HG02642 (cell line): ENCODE data around the gene PRR23E.

Experiments
- ATAC-seq: cut with Tn5 transposase; IDR thresholded peaks from one replicate; pipeline ENCODE4 v1.9.1; 2021; ENCODE audit warnings: mild to moderate bottlenecking; ENCODE audit not compliant: unreplicated experiment, poor library complexity

The PRR23E gene, protein sequence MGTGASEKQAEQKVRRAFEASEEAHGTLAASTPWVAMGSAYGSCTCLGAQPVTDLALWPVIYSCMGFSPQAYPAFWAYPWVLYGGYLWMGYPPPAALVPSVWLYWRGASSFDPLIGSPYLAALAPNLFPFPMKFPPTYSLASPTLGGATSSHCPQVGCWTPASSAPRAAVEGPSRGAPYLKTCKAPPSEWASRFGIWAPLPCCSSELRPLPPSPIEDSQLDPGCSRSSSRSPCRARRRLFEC

DNA sequence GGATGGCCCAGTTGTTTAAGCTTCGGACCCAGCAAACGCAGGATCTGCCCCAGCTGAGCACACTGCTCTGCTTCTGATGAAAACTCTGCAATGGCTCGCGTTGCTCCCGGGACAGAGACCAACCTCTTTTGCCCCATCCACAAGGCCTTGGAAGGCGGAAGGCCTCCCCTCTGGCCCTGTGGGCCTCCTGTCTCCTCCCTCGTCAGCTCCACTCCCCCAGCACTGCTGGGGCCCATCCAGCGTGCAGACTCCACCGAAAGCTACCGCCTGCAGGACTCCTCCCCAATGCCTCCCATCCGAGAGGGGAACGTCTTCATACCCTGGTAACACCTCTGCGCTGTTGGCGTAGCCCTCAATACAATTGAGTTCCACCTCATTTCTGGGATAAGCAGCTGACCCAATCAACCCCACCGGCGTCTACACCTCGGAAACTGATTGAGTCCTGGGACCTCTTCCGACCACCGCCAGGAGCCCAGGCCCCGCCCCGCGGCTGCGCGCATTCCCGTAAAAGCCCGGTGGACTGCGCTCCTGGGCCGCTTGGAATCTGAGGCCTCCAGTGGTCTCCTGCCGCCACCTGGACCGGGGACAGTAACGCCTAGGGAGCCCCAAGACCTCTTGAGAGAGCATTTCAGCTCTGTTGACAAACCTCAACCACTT is at the start of gene PRR23E:
PRR23E (plus strand) TSS at position 556 of the 657 bp plus-strand sequence. CDS start 3,555 bp downstream, outside the sequence.
- ATAC-seq, result no peak

GRCh38 chr3:127143172-127143571 is 49.8 kb upstream of the PRR23E start:
- no peak for ATAC-seq

- ATAC-seq, result no peak
Measured at GRCh38 chr3:127144631-127145030, 48.3 kb upstream of the PRR23E start.

- ATAC-seq, result no peak
Measured at GRCh38 chr3:127145266-127145665, 47.7 kb upstream of the PRR23E start.

GRCh38 chr3:127147291-127147885 is 45.5 kb upstream of the PRR23E start:
- ATAC-seq, result no peak

DNA sequence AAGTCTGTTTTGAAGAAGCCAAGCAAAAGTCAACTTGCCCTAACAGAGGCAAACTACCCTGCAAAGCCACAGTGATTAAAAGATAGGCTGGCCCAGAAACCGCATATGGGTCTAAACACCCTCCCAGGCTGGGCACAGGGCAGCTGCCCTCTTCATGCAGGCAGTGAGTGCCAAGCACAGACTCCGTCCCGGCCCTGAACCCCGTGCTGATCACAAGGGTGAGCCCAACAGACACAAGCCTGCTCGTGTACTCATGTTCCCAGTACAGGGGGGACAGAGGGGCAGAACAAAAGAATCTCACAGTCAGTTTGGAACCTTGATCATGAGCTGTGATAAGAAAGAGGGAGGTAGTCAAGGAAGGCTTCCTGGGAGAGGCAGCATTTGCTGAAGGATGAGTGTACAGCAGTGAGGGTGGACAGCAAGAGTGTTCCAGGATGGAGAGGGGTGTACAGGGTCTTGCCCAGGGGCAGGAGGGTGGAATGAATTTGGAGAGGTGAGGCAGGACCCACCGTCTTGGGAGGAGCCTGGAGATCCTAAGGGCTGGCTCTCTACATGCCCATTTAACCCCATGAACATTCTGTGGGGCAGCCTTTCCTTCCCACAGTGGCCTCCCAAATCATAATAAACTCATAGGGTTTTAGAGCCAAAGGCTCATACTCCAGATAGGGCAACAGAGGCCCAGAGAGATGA is 43.2 kb upstream of the PRR23E start:
- no peak for ATAC-seq

GRCh38 chr3:127150513-127151250 is 42.2 kb upstream of the PRR23E start:
- ATAC-seq, result no peak

DNA sequence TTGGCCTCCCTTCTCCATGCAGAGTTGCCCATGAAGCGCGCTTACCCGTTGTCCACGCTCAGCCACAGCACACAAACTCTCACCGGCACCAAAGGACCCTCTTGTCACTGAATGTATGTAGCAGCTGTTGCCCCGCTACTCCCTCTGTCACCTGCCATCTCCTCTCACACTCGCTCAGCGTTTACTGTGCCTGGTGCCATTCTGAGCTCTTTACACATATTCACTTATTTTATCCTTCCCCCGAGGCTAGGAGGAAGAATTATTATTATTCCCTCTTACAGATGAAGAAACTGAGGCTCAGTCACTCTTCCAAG is 41.7 kb upstream of the PRR23E start:
- ATAC-seq, result no peak

- no peak for ATAC-seq
Measured at GRCh38 chr3:127151992-127152650, 40.8 kb upstream of the PRR23E start.

- ATAC-seq, result no peak
Measured at GRCh38 chr3:127152684-127153505, 40.0 kb upstream of the PRR23E start.

GRCh38 chr3:127153506-127153815 is 39.5 kb upstream of the PRR23E start:
- no peak for ATAC-seq

DNA sequence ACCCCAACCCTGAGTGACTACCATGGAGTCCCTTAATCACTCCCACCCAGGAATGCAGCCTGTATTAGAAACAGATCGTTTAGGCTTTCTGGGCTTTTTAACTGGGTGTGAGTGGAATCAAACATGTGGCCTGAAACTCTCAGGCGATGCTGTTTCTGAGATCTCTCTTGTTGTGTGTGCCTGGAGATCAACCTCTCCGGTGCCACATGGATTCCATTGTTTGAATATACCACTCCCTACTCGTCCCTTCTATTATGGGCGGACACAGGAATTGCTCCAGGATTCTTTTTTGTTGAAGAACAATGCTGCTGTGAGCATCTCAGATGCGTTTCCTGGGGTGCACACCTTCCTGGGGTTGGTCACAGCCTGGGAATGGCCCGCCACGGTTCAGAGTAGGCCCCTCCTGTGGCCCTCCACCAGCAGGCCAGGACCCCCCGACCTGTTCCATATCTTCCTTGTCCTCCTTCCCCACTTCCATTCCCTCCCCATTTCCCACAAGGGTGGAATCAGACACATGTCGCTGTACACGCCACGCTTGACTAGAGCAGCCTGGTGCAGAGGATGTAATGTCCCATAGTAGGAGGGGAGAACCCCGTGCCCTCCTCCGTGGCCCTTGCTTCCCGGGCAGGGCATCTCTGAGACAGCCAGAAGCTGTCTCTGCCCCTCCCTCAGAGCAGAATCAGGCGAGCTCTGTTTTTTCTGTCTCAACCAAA is 36.4 kb upstream of the PRR23E start:
- no peak for ATAC-seq

DNA sequence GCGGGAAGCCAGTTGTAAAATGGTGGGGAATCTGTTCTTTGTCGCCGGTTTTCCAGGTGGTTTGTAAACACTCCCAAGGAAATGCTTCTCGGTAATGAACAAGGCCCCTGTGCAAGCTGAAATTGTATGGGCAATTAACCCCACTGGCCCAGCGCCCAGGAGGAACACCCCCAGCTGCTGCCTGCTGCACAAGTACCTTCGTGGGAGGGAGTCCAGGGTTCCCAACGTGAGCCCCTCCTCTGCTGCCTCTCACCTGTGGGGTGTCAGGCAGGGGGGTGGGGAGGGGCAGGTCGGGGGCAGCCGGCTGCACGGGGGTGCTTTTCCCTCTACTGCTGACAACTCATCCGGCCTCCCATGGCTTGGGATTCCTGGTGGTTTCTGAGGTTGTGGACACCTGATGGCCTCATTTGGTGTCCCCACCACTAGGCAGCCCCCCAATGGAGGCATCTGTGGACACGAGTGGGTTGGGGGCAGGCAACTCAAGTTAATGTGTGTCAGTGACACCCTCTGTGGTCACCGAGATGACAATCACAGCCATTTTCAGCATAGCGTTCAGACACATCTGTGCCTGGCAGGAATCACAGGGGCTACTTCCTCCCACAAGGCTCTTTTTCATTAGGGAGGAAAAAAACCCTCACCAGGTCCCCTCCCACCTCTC is 35.6 kb upstream of the PRR23E start:
- ATAC-seq, result no peak

DNA sequence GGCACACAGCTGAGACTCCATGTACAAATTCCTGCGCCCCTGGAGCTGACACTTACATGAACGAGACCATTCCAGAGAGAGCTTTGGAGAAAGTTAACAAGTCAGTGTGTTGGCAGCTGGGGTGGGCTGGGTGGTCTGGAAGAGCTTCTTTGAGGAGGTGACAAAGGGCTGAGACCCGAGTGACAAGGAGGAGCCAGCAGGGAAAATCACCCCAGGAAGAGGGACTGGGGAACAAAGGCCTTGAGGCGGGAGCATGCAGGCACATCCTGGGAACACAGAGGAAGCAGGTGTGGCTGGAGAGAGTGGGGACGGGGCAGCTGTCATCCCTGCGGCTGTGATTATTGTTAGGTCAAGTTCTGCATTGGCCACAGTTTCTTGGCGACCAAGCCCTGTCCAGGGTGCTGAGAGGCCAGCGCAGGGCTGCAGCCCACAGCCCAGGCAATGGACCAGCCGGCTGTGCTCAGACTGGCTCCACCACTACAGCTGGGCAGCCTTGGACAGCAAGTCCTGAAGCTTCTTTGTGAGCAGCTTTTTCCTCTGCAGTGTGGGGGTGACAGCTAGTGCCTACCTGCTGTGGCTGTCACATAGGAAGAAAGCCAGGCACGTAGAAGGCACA is 34.2 kb upstream of the PRR23E start:
- no peak for ATAC-seq

DNA sequence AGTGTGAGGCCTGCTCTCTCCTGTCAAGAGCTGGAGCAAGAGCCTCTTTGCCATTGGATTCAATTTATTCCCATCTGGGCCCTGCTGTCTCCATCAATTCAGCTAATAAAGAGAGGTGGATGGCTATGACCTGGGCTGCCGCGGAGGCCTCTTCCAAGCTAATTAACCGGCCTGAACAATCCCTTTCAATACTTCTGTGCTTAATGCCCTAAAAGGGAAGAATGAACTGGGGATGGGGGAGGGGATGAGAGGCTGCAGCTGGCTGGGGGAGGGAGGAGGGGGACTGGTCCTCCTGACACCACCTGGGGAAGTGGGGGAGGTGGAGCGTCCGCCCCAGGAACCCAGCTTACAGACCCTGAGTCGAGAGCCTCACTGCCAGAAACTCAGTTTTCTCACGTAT is 33.4 kb upstream of the PRR23E start:
- ATAC-seq, result no peak

- ATAC-seq, result no peak
Measured at GRCh38 chr3:127161236-127161635, 31.7 kb upstream of the PRR23E start.

GRCh38 chr3:127161973-127162579 is 30.9 kb upstream of the PRR23E start:
- ATAC-seq, result no peak
